WI38 (cell line): ENCODE measurements around the gene MUC3A.

Source experiments
- H3K4me3 ChIP-seq: 2 replicates; pipeline ENCODE4 v1.5.1; 2011; ENCODE audit warnings: low read depth, mild to moderate bottlenecking, control low read depth, low read length
- CTCF ChIP-seq: IDR thresholded peaks from 2 replicates; pipeline ENCODE4 v1.5.1; 2012; ENCODE audit warnings: low read depth, mild to moderate bottlenecking, control low read depth, low read length

MUC3A gene

GRCh38 chr7:100968650-100969049, 19.3 kb downstream of the MUC3A start:
- no peak for TF ChIP-seq CTCF
- no peak overlapping the region for H3K4me3 ChIP-seq

- TF ChIP-seq CTCF, result no peak
- H3K4me3 ChIP-seq, result no peak within 1 kb of the TSS
Observed at GRCh38 chr7:100969066-100969615, 19.8 kb downstream of the MUC3A start, which contains the start of gene MUC12. TSS of gene MUC12 (plus strand) at chr7:100969565. CDS start at chr7:100969623, 58 bp downstream.

DNA sequence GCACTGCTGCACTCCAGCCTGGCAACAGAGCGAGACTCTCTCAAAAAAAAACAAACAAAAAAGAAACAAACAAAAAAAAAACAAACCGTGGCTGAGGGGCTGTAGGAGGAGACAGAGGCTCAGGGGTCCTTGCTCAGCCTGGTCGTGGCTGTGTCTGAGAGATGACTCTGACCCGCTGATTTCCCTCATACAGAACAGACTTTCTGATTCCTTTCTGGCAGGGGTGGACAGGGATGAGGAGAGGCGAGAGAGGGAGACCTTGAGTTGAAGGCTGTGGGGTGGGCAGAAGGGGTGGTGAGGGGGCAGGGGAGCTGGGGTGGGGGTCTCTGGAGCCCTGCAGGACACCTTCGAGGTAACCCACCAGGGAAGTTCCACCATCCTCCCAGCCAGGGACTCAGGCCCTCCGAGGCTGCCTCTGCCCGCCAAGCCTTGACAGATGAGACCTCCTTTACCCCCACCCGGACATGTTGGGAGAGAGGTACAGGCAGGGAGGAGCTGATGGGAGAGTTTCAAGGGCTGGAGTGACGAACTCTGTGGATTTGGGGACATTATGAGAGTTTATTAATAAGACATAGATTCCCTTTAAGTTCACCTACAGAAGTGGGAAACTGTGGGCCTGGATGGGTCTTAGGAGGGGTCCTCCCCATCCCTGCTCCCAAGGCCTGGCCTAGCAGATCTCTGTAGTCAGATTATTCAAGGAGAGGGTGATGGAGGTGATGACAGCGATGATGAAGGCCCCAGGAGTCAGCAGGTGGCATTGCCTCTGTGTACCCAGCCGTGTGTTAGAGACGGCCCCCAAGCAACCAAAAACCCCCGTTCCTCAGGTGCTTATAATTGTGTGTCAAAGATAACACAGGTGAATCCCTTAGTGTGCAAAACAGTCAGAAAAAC, 22.0 kb downstream of the MUC3A start:
- no peak overlapping the region for H3K4me3 ChIP-seq
- no peak for TF ChIP-seq CTCF

DNA sequence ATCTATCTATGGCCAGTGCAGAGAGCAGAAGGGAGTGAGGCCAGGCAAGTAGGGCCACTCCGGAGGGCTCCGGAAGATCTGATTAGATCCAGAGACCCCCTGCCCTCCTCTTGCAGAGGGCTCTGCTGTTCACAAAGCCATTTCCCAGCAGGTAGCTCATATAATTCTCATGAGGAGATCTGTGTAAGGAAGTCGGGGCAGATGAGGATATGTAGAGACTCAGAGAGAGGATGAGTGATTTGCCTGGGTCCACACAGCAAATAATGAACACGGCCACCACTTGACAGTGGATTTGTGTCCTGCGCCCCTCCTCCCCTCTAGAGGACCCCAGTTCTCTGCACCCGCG, 22.6 kb downstream of the MUC3A start:
- no peak overlapping the region for H3K4me3 ChIP-seq
- TF ChIP-seq CTCF, result no peak

DNA sequence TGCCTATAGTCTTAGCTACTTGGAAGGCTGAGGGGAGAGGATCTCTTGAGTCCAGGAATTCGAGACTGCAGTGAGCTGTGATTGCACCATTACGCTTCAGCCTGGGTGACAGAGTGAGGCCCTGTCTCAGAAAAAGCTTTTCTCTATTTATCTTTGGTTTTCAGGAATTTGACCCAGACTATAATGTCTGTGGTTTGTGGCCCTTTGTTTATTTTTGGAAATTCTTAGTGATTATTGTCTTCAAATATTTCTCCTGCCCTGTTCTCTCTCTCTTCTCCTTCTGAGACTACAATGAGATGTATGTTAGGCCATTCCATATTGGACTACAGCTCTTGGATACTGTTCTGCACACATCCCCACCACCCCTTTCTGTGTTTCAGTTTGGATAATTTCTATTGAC, 24.7 kb downstream of the MUC3A start:
- no peak overlapping the region for H3K4me3 ChIP-seq
- no peak for TF ChIP-seq CTCF

- H3K4me3 ChIP-seq, result no peak overlapping the region
- no peak for TF ChIP-seq CTCF
Observed at GRCh38 chr7:100975371-100975821, 26.1 kb downstream of the MUC3A start.

DNA sequence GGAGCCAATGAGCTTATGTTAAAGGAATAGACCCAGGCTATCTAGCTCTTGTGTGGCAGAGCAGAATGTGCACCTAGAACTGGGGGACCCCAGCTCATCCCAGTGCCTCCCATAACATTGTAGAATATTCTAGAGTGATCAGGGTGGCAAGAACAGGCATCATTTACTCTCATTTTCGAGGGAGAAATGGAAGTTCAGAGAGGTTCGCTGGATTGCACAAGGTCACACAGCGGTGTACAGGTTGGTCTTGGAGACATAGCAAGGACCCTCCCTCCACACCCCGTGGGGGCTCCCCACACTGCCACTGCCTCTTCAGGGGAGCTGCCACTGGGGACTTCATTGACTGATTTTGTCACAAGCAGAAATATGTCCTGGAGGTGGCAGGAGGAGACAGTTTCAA, 29.0 kb downstream of the MUC3A start:
- H3K4me3 ChIP-seq, result no peak overlapping the region
- TF ChIP-seq CTCF, result no peak
